NCI-H2107 (cell line): ENCODE data around the gene TBL3.
"Not testable (repeated sequence)": the region's sequence is repeated elsewhere in the genome, so short reads cannot be mapped to it uniquely, and the experiment has no call there.

ENCODE experiments used
- DNase-seq: peaks from one replicate; lab custom pipeline; 2025; lab: John Stamatoyannopoulos, UW

Gene TBL3

GRCh38 chr16:1942810-1943726 lies 28.8 kb upstream of the TBL3 start, which contains the start of gene MSRB1:
MSRB1 (minus strand) TSS chr16:1943199; CDS start chr16:1943156, 43 bp downstream.
- DNase-seq, result peak; percentile 93

- DNase-seq, result no peak
Measured at GRCh38 chr16:1944612-1945199, 27.1 kb upstream of the TBL3 start.

DNA sequence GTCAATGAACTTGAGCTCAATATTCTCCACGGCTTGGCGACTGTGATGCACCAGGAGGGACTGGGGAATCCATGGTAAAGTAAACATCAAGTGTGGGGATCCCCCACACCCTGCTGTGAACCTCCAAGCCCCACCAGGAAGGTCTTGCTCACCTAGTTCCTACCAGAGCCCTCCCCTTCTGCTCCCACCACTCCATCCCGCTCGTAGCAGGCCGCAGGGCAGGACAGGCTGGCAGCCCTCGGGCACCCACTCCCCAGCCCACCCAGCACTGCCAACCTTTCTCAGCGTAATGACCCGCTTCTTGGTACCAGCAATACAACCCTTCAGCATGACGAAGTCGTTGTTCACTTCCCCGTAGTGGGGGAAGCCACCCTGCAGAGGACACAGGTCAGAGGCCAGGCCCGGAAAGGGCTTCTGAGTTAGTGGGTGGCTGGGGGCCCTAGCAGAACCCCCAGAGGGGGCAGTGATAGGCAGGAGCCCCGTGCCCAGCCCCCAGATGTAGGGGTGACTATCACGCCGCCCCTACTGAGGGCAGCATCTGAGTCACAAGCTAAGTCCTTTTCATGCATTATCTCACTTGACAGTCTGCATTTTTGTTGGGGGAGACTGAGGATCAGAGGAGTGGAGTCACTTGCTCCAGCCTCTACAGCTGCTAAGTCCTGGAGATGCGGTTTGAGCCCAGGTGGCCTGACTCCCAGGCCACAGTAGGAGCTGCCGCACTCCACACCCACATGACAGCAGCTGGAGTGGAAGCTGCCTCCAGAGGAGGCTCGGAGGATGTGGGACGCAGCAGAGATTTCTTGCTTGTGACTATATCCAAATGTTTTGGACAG lies 26.1 kb upstream of the TBL3 start:
- DNase-seq, result no peak

DNA sequence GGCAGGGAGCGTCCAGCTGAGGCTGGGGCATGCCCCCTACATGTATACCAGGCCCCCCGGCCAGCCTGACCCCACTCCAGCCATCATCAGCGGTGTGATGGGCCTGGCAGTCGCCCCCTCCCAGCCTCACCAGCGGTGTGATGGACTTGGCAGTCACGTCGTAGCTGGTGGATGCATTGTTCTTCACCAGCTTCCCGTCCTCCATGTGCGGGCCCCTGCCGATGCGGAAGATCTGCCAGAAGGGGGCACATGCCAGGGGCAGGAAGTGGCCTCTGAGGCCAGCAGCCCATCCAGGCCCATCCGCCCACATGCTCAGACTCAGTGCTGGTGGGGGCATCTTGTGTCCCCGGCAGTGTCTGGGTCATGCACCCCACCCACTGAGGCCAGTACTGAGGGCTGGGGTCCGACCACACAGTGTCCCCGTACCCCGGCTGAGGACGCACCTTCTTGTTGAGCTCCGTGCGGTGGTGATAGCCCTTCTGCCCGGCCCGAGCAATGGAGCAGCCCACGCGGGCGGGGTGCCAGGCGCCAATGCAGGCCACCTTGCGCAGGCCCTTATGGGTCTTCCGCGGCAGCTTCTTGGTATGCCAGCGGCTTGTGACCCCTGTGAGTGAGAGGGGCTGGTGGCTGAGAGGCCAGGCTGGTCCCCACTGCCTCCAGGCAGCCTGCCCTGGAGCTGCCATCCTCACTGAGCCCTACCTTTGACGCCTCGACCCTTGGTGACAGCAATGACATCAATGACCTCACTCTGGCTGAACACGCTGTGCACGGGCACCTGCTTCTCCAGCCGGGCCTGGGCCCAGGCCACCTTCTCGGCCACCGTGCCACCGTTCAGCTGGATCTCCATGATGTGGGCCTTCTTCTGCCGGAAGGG lies 25.1 kb upstream of the TBL3 start:
- DNase-seq, result no peak

GRCh38 chr16:1947369-1947670 lies 24.5 kb upstream of the TBL3 start:
- DNase-seq, result no peak

- DNase-seq, result no peak
Measured at GRCh38 chr16:1949507-1949906, 22.3 kb upstream of the TBL3 start.

DNA sequence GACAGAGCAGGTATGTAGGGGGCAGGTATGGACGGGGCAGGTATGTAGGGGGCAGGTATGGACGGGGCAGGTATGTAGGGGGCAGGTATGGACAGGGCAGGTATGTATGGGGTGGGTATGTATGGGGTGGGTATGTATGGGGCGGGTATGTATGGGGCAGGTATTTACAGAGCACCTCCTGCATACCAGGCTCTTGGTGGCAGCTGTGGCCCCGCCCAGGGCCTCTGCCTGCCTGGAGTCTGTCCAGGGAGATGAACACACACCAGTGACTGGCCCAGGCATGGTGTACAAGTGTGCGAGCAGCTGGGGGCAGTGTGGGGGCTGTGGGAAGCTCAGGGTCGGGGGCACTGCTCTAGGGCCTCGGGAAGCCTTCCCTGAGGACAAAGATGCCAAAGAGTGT lies 21.8 kb upstream of the TBL3 start:
- DNase-seq, result no peak

DNA sequence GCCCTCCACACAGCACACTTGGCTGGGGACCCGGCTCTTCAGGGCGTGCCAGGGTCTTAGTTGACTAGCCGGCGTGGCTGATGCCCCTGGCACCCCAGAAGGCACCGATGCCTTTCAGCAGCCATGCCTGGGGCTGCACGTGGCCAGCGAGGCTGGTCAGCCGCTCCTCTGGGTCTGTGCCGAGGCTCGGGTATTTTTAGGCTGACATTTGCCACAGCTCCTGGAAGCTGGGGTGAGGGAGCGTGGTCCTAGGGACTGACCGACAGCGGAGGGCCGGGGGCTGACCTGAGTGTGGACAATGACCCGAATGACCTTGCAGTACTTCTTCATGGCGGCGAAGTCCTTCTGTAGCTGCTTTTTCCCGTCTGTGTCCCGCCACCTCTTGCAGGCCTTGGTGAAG lies 21.3 kb upstream of the TBL3 start:
- no peak for DNase-seq

DNA sequence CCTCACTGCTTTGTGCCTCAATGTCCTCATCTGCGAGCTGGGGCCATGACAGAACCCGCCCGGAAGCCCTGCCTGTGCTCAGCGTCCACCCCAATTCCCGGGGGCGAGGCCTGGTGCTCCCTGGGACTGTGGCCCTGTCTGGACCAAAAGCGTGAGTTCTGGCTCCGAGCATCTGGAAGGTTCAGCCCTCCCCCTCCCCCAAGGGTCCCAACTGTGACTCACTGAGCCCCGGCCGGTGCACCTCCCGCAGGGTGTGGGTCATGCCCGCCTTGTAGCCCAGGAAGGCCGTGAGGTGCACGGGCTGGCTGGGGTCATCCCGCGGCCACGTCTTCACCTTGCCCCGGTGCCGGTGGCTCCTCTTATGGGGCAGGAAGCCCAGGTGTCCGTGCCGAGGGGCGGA lies 18.1 kb upstream of the TBL3 start:
- no peak for DNase-seq

GRCh38 chr16:1957434-1958142 lies 14.3 kb upstream of the TBL3 start:
- not testable (repeated sequence) for DNase-seq

DNA sequence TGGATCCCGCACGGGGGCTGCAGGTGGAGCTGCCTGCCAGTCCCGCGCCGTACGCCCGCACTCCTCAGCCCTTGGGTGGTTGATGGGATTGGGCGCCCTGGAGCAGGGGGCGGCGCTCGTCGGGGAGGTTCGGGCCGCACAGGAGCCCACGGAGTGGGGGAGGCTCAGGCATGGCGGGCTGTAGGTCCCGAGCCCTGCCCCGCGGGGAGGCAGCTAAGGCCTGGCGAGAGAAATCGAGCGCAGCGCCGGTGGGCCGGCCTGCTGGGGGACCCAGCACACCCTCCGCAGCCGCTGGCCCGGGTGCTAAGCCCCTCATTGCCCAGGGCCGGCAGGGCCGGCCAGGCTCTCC lies 13.7 kb upstream of the TBL3 start:
- not testable (repeated sequence) for DNase-seq

DNA sequence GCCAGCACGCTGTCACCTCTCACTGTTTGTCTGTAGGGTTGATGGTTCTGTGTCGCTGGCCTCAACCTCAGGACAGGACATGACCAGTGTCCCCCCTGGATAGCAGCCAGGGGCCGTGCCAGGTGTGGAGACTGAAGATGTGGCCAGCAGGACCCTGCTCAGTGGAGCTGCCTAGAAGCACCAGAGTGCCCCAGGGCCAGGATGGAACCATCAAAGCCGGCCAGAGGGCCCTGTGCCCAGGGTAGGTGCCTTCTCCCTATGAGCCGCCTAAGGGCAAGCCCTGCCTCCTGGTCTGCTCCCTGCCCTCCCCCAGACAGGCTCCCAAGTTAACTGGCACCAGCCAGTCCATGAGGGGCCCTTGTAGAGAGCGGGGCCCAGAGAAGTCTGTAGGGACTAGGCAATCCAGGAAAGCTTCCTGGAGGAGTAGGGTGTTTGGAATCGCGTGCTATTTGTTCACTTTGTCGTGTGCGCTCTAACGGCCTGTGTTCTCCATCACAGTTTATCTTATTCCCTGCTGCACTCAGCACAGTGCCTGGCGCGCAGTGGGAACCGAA lies 13.1 kb upstream of the TBL3 start:
- no peak for DNase-seq

GRCh38 chr16:1959269-1960039 lies 12.4 kb upstream of the TBL3 start, which contains the start of gene NDUFB10:
NDUFB10 (plus strand) TSS chr16:1959538; CDS start chr16:1959625, 87 bp downstream.
- DNase-seq, result peak; percentile 68

DNA sequence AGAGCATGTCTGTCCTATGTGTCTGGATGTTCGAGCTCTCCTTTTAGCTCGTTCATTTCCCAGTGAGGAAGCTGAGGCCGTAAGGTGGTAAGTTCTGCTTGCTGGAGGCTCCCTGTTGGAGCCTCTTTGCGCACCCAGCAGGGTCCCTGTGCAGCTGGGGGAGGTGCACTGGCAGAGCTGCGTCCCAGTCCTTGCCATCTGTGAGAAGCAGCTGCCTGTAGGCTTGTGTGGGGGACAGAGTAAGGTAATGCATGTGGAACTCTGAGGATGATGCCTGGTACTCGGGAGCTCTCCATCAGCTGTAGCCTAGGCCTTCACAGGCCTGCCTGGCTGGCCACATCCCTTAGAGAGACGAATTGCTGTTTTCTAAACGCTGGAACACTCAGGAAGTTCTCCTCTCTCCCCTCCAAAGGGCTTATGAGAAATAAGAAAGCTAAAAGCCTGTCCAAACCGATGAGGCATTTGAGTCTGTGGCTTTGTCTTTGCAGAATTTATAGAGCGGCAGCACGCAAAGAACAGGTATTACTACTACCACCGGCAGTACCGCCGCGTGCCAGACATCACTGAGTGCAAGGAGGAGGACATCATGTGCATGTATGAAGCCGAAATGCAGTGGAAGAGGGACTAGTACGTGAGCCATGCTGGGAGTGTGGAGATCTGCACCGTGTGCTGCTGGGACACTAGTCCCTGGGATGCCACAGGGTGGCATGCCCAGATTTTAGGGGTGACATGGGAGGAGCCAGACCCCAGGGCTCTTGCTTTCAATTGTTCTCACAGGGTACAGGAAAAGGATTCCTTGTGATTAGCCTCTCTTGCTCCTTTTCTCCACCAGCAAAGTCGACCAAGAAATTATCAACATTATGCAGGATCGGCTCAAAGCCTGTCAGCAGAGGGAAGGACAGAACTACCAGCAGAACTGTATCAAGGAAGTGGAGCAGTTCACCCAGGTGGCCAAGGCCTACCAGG lies 10.9 kb upstream of the TBL3 start:
- no peak for DNase-seq

- DNase-seq, result no peak
Measured at GRCh38 chr16:1961651-1962067, 10.2 kb upstream of the TBL3 start.

DNA sequence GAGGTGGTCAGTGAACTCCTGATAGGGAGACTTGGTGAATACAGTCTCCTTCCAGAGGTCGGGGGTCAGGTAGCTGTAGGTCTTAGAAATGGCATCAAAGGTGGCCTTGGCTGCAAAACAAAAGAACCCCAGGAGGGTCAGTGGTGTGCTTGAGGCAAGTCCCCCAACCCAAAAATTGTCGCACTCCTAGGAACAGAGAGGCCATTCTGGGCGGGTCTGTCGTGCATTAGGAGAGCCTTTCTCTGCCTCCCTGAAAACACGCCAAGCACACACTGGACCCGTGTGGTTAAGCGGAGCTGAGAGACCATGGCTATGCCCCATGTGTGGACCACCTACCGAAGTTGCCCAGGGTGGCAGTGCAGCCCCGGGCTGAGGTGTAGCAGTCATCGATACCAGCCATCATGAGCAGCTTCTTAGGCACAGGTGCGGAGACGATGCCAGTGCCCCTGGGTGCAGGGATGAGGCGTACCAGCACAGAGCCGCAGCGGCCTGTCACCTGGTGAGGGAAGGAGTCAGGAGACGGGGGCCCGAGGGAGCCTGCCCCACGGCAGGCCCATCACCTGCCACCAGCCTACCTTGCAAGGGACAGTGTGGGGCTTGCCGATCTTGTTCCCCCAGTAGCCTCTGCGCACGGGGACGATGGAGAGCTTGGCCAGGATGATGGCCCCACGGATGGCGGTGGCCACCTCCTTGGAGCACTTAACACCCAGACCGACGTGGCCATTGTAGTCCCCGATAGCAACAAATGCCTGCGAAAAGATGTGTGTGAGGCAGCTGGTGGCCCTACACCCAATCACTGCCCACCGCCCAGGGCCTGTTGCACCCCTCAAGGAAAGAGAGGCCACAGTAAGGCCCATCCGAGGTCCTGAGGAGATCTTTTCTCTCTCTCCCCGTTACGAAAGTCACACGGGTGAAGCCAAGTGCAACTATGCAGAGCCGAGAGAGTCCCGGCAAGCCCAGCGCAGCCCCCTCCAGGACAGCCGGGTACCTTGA lies 9.4 kb upstream of the TBL3 start:
- not testable (repeated sequence) for DNase-seq

- no peak for DNase-seq
Measured at GRCh38 chr16:1963806-1964505, 7.9 kb upstream of the TBL3 start.
